H9 (cell line): ENCODE measurements around the gene RTL5. TPM values are rescaled to one million over a fixed set of nuclear protein-coding genes. Genes with fewer than 3 reads are reported as not detected.

ENCODE experiments used
- DNase-seq: peaks from one replicate; pipeline ENCODE4 v3.0.0-alpha.2; 2017
- H2AFZ ChIP-seq: one replicate; pipeline ENCODE4 v1.6.1; 2013; ENCODE audit warnings: mild to moderate bottlenecking, low read length, control low read depth, moderate library complexity
- H2AK5ac ChIP-seq: 2 replicates; pipeline ENCODE4 v1.6.1; 2013; ENCODE audit warnings: low read length, control low read depth, mixed read lengths; ENCODE audit not compliant: insufficient read length
- H2BK120ac ChIP-seq: one replicate; pipeline ENCODE4 v1.6.1; 2013; ENCODE audit warnings: low read depth, mild to moderate bottlenecking, low read length, control low read depth, inconsistent platforms; ENCODE audit not compliant: poor library complexity, severe bottlenecking
- H2BK12ac ChIP-seq: 2 replicates; pipeline ENCODE4 v1.6.1; 2013; ENCODE audit warnings: low read length, control low read depth, mixed read lengths, low read depth; ENCODE audit not compliant: insufficient read length
- H2BK15ac ChIP-seq: 2 replicates; pipeline ENCODE4 v1.6.1; 2013; ENCODE audit warnings: low read depth, low read length, control low read depth
- H2BK20ac ChIP-seq: one replicate; pipeline ENCODE4 v1.6.1; 2013; ENCODE audit warnings: low read depth, mild to moderate bottlenecking, low read length, control low read depth, inconsistent platforms; ENCODE audit not compliant: poor library complexity, severe bottlenecking
- H2BK5ac ChIP-seq: 2 replicates; pipeline ENCODE4 v1.6.1; 2013; ENCODE audit warnings: low read length, control low read depth, mixed read lengths; ENCODE audit not compliant: insufficient read length
- H3K14ac ChIP-seq: 2 replicates; pipeline ENCODE4 v1.6.1; 2013; ENCODE audit warnings: low read length, control low read depth; ENCODE audit not compliant: insufficient read depth
- H3K18ac ChIP-seq: 2 replicates; pipeline ENCODE4 v1.6.1; 2013; ENCODE audit warnings: low read depth, mild to moderate bottlenecking, mixed read lengths, low read length, control low read depth; ENCODE audit not compliant: insufficient read length
- H3K23ac ChIP-seq: 2 replicates; pipeline ENCODE4 v1.6.1; 2013; ENCODE audit warnings: low read length, control low read depth, mixed read lengths, low read depth; ENCODE audit not compliant: insufficient read length
- H3K23me2 ChIP-seq: 2 replicates; pipeline ENCODE4 v1.6.1; 2013; ENCODE audit warnings: low read depth, mild to moderate bottlenecking, mixed read lengths, low read length, control low read depth; ENCODE audit not compliant: insufficient read length, poor library complexity, severe bottlenecking
- H3K27ac ChIP-seq: 2 replicates; pipeline ENCODE4 v1.5.1; 2013; ENCODE audit warnings: low read length, control low read depth, mixed read lengths, low read depth; ENCODE audit not compliant: insufficient read length
- H3K27me3 ChIP-seq: 2 replicates; pipeline ENCODE4 v1.6.1; 2013; ENCODE audit warnings: low read length, control low read depth, inconsistent platforms; ENCODE audit not compliant: insufficient read depth
- H3K4ac ChIP-seq: 2 replicates; pipeline ENCODE4 v1.6.1; 2013; ENCODE audit warnings: low read depth, mild to moderate bottlenecking, control low read depth, inconsistent platforms, low read length, moderate library complexity
- H3K4me1 ChIP-seq: 2 replicates; pipeline ENCODE4 v1.6.1; 2013; ENCODE audit warnings: low read length, control low read depth, inconsistent platforms; ENCODE audit not compliant: insufficient read depth
- H3K4me2 ChIP-seq: 2 replicates; pipeline ENCODE4 v1.6.1; 2013; ENCODE audit warnings: low read length, control low read depth, mixed read lengths; ENCODE audit not compliant: insufficient read length, insufficient read depth
- H3K56ac ChIP-seq: 2 replicates; pipeline ENCODE4 v1.6.1; 2013; ENCODE audit warnings: low read depth, mild to moderate bottlenecking, mixed read lengths, low read length, control low read depth; ENCODE audit not compliant: insufficient read length
- H3K79me1 ChIP-seq: 2 replicates; pipeline ENCODE4 v1.6.1; 2013; ENCODE audit warnings: low read depth, mild to moderate bottlenecking, moderate library complexity, low read length, control low read depth, inconsistent platforms; ENCODE audit not compliant: insufficient read depth, poor library complexity, severe bottlenecking
- H3K79me2 ChIP-seq: 2 replicates; pipeline ENCODE4 v1.6.1; 2013; ENCODE audit warnings: low read length, control low read depth, inconsistent platforms; ENCODE audit not compliant: insufficient read depth
- H3K9ac ChIP-seq: 2 replicates; pipeline ENCODE4 v1.6.1; 2013; ENCODE audit warnings: low read length, control low read depth, mixed read lengths; ENCODE audit not compliant: insufficient read length; ENCODE audit errors: extremely low read depth
- H3K9me3 ChIP-seq: one replicate; pipeline ENCODE4 v1.6.1; 2013; ENCODE audit warnings: low read depth, low read length, inconsistent platforms; ENCODE audit not compliant: control insufficient read depth
- H3T11ph ChIP-seq: one replicate; pipeline ENCODE4 v1.6.1; 2013; ENCODE audit warnings: mild to moderate bottlenecking, low read length, control low read depth, inconsistent platforms
- H4K20me1 ChIP-seq: one replicate; pipeline ENCODE4 v1.6.1; 2013; ENCODE audit not compliant: control insufficient read depth, insufficient read length, insufficient read depth
- H4K5ac ChIP-seq: 2 replicates; pipeline ENCODE4 v1.6.1; 2013; ENCODE audit warnings: low read depth, mild to moderate bottlenecking, mixed read lengths, low read length, control low read depth; ENCODE audit not compliant: insufficient read length
- H4K8ac ChIP-seq: replicated peaks from 2 replicates; pipeline ENCODE4 v1.6.1; 2013; ENCODE audit warnings: low read length, control low read depth, mixed read lengths, low read depth; ENCODE audit not compliant: insufficient read length
- H4K91ac ChIP-seq: 2 replicates; pipeline ENCODE4 v1.6.1; 2013; ENCODE audit warnings: low read depth, mild to moderate bottlenecking, moderate library complexity, mixed read lengths, low read length, control low read depth; ENCODE audit not compliant: insufficient read length
- H3K27ac Mint-ChIP-seq, 3 experiments: 2 replicates in 2 of 3; 3 replicates in 1 of 3; pipeline ENCODE4 v1.8.0; 2020 to 2021; ENCODE audit warnings: mixed read lengths in 3 of 3, mild to moderate bottlenecking in 1 of 3, moderate library complexity in 1 of 3
- H3K27me3 Mint-ChIP-seq: 2 replicates; pipeline ENCODE4 v1.8.0; 2021; ENCODE audit warnings: low read depth, mild to moderate bottlenecking, moderate library complexity, mixed read lengths
- H3K36me3 Mint-ChIP-seq, 3 experiments: 2 replicates in 2 of 3; 3 replicates in 1 of 3; pipeline ENCODE4 v1.8.0; 2020 to 2021; ENCODE audit warnings: low read depth in 3 of 3, mixed read lengths in 3 of 3; ENCODE audit not compliant: insufficient read depth in 1 of 3
- H3K4me1 Mint-ChIP-seq, 2 experiments: 2 replicates each; pipeline ENCODE4 v1.8.0; 2020; ENCODE audit warnings: mixed read lengths in 2 of 2
- H3K4me3 Mint-ChIP-seq, 2 experiments: 2 replicates in 1 of 2; 3 replicates in 1 of 2; pipeline ENCODE4 v1.8.0; 2020 to 2021; ENCODE audit warnings: mild to moderate bottlenecking in 2 of 2, mixed read lengths in 2 of 2, moderate library complexity in 1 of 2
- H3K9me3 Mint-ChIP-seq, 2 experiments: 2 replicates in 1 of 2; 3 replicates in 1 of 2; pipeline ENCODE4 v1.8.0; 2020; ENCODE audit warnings: mild to moderate bottlenecking in 2 of 2, mixed read lengths in 2 of 2, moderate library complexity in 1 of 2
- WGBS: extraction: QIAGEN DNeasy Blood & Tissue Kit; methylation state at CpG from one replicate; pipeline ENCODE4 v1.1.7; 2013; ENCODE audit warnings: missing lambda C conversion rate, low lambda C conversion rate, mixed read lengths; ENCODE audit not compliant: insufficient read length; ENCODE audit errors: extremely low coverage; 5-methylcytosine and 5-hydroxymethylcytosine counted together
- total RNA-seq: library from RNA; stranded (reverse); gene quantifications from 2 replicates; pipeline ENCODE4 v1.2.1, GENCODE V29; 2021
- TF ChIP-seq, protein P1 (sequence below): fragments of 200-600 bp; sonication (generic); conservative IDR thresholded peaks from 3 replicates; pipeline ENCODE4 v1.8.0; 2021; ENCODE audit warnings: antibody characterized with exemption, mild to moderate bottlenecking

Gene RTL5
- total RNA-seq, 1 experiment from 2014 or later, result 1.2 TPM

DNA sequence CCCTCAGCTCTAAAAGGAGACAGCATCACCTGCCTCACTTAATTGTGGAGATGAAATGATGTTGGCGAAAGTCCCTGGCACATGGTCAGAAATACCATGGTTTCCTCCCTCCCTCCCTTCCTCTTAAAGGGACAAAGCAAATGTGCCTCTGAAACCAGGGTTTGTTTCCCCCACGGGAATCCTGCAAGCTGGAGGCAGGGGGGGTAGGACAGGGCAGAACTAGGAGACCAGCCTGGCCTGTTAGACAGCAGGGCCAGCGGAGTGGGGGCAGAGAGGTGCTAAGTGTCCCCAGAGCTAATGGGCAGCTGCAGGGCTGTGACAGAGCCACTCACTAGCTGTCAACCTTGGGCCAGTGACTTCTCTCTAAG, 5.7 kb downstream of the RTL5 start:
- no peak overlapping the region for H2AK5ac ChIP-seq
- no peak overlapping the region for H3K14ac ChIP-seq
- peaks cover 74 to 78% of the 10 kb centered on the region in 2 experiments for H3K9me3 Mint-ChIP-seq
- no peak overlapping the region for H3K27ac ChIP-seq
- no peaks in the 10 kb centered on the region for H3K23me2 ChIP-seq
- H4K8ac ChIP-seq, result no peak overlapping the region
- no peak overlapping the region for H3K9ac ChIP-seq
- peaks cover 40% of the 10 kb centered on the region for H3K27me3 Mint-ChIP-seq
- H2AFZ ChIP-seq, result no peak overlapping the region
- H3K4me2 ChIP-seq, result no peak overlapping the region
- H3K4me1 ChIP-seq, result peaks cover 4% of the 10 kb centered on the region; the same call in 1 of the 2 replicates
- H3K27me3 ChIP-seq, result peaks cover 13% of the 10 kb centered on the region; the same call in 1 of the 2 replicates
- no peak overlapping the region for H3T11ph ChIP-seq
- H2BK15ac ChIP-seq, result no peak overlapping the region
- H4K5ac ChIP-seq, result no peak overlapping the region
- no peak overlapping the region for H3K4me3 Mint-ChIP-seq
- DNase-seq, result no peak
- no peaks in the 10 kb centered on the region for H3K79me2 ChIP-seq
- peaks cover 33 to 36% of the 10 kb centered on the region in 2 experiments for H3K4me1 Mint-ChIP-seq
- H2BK20ac ChIP-seq, result no peak overlapping the region
- H3K79me1 ChIP-seq, result no peaks in the 10 kb centered on the region
- no peak overlapping the region for H3K4ac ChIP-seq
- WGBS, result no CpG with 5 or more reads among the region's 3 CpGs
- no peak overlapping the region for H2BK120ac ChIP-seq
- TF ChIP-seq, protein P1, sequence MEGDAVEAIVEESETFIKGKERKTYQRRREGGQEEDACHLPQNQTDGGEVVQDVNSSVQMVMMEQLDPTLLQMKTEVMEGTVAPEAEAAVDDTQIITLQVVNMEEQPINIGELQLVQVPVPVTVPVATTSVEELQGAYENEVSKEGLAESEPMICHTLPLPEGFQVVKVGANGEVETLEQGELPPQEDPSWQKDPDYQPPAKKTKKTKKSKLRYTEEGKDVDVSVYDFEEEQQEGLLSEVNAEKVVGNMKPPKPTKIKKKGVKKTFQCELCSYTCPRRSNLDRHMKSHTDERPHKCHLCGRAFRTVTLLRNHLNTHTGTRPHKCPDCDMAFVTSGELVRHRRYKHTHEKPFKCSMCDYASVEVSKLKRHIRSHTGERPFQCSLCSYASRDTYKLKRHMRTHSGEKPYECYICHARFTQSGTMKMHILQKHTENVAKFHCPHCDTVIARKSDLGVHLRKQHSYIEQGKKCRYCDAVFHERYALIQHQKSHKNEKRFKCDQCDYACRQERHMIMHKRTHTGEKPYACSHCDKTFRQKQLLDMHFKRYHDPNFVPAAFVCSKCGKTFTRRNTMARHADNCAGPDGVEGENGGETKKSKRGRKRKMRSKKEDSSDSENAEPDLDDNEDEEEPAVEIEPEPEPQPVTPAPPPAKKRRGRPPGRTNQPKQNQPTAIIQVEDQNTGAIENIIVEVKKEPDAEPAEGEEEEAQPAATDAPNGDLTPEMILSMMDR, result no peak
- no peak overlapping the region for H3K27ac Mint-ChIP-seq
- H3K56ac ChIP-seq, result no peak overlapping the region
- no peaks in the 10 kb centered on the region for H4K20me1 ChIP-seq
- H2BK5ac ChIP-seq, result no peak overlapping the region
- peaks cover 15 to 17% (median 16%) of the 10 kb centered on the region in 3 experiments; a peak in 6 of 7 replicates for H3K36me3 Mint-ChIP-seq
- no peak overlapping the region for H2BK12ac ChIP-seq
- H3K9me3 ChIP-seq, result peaks cover 30% of the 10 kb centered on the region
- no peak overlapping the region for H3K23ac ChIP-seq
- no peak overlapping the region for H3K18ac ChIP-seq
- H4K91ac ChIP-seq, result no peak overlapping the region
